Jurkat, Clone E6-1 (cell line): ENCODE measurements around the gene ZNF592.
A peak's percentile ranks its signal among the peaks of the same experiment; 100 is the strongest.
"Not testable (repeated sequence)": the region's sequence is repeated elsewhere in the genome, so short reads cannot be mapped to it uniquely, and the experiment has no call there.

ENCODE experiments used
- DNase-seq: peaks from one replicate; pipeline ENCODE4 v3.0.0-alpha.2; 2011; ENCODE audit warnings: low read depth, low spot score
- H3K4me3 ChIP-seq: 2 replicates; pipeline ENCODE4 v1.5.1; 2011; ENCODE audit warnings: mild to moderate bottlenecking, low read length, control low read depth, moderate library complexity

The ZNF592 gene

GRCh38 chr15:84835661-84836337 lies 87.4 kb downstream of the ZNF592 start:
- DNase-seq: no peak
- no peak overlapping the region for H3K4me3 ChIP-seq

GRCh38 chr15:84836844-84837243 lies 88.5 kb downstream of the ZNF592 start:
- DNase-seq: no peak
- H3K4me3 ChIP-seq: no peak overlapping the region

GRCh38 chr15:84839714-84840113 lies 91.3 kb downstream of the ZNF592 start:
- H3K4me3 ChIP-seq: no peak overlapping the region
- DNase-seq: no peak

- H3K4me3 ChIP-seq: no peak overlapping the region
- no peak for DNase-seq
These were observed 91.9 kb downstream of the ZNF592 start for GRCh38 chr15:84840255-84840654.

GRCh38 chr15:84840741-84841429 lies 92.5 kb downstream of the ZNF592 start:
- no peak for DNase-seq
- no peak overlapping the region for H3K4me3 ChIP-seq

- H3K4me3 ChIP-seq: no peak overlapping the region
- DNase-seq: no peak
These were observed 94.4 kb downstream of the ZNF592 start for GRCh38 chr15:84842781-84843180.

- no peak for DNase-seq
- no peak overlapping the region for H3K4me3 ChIP-seq
These were observed 96.6 kb downstream of the ZNF592 start for GRCh38 chr15:84844964-84845363.

- not testable (repeated sequence) for H3K4me3 ChIP-seq
- peak; percentile 55 for DNase-seq
These were observed 97.2 kb downstream of the ZNF592 start for GRCh38 chr15:84845631-84846030.

GRCh38 chr15:84846269-84846668 lies 97.9 kb downstream of the ZNF592 start:
- H3K4me3 ChIP-seq: no peak overlapping the region
- no peak for DNase-seq

GRCh38 chr15:84847382-84847781 lies 99.0 kb downstream of the ZNF592 start:
- H3K4me3 ChIP-seq: no peak overlapping the region
- DNase-seq: no peak

- H3K4me3 ChIP-seq: no peak overlapping the region
- DNase-seq: no peak
These were observed 103.8 kb downstream of the ZNF592 start for GRCh38 chr15:84852212-84852611.

- DNase-seq: no peak
- H3K4me3 ChIP-seq: no peak overlapping the region
These were observed 106.7 kb downstream of the ZNF592 start for GRCh38 chr15:84855136-84855535.

- H3K4me3 ChIP-seq: no peak overlapping the region
- no peak for DNase-seq
These were observed 107.4 kb downstream of the ZNF592 start for GRCh38 chr15:84855765-84856164.
